Peyer's patch (tissue), 4 donors: ENCODE results near the gene STX12. TPM values are rescaled to one million over a fixed set of nuclear protein-coding genes. Genes with fewer than 3 reads are reported as not detected.
A peak's percentile ranks its signal among the peaks of the same experiment; 100 is the strongest.

Source experiments
- DNase-seq, 3 donors: peaks; one replicate each; pipeline ENCODE4 v3.0.0-alpha.2; 2017 to 2019
- H3K27ac ChIP-seq, 4 donors: fragments of 200-600 bp; sonication (generic); one replicate each; pipeline ENCODE4 v1.5.1; 2016 to 2019
- H3K27me3 ChIP-seq, 2 donors: fragments of 200-600 bp; sonication (generic); one replicate each; pipeline ENCODE4 v1.5.1; 2019
- H3K36me3 ChIP-seq, 3 donors: fragments of 200-600 bp; sonication (generic); one replicate each; pipeline ENCODE4 v1.5.1; 2016 to 2019
- H3K4me1 ChIP-seq, 4 donors: fragments of 200-600 bp; sonication (generic); one replicate each; pipeline ENCODE4 v1.5.1; 2016 to 2019
- H3K4me3 ChIP-seq, 4 donors: fragments of 200-600 bp; sonication (generic); 1 replicate in 3 of 4; 2 replicates in 1 of 4; pipeline ENCODE4 v1.5.1; 2016 to 2019; ENCODE audit warnings: mild to moderate bottlenecking in 1 of 4
- H3K9me3 ChIP-seq, 4 donors: fragments of 200-600 bp; sonication (generic); one replicate each; pipeline ENCODE4 v1.5.1; 2016 to 2019; ENCODE audit warnings: mild to moderate bottlenecking in 1 of 4
- POLR2A ChIP-seq, 2 donors: fragments of 450-650 bp; IDR thresholded peaks; one replicate each; pipeline ENCODE4 v1.5.1; 2017; ENCODE audit warnings: antibody characterized with exemption in 2 of 2, mild to moderate bottlenecking in 2 of 2, moderate library complexity in 2 of 2
- total RNA-seq, 4 donors: library from RNA; depleted of rRNA; stranded (reverse); fragments of >200 nt; gene quantifications; one replicate each; pipeline ENCODE4 v1.1.0, GENCODE V29; 2016
- TF ChIP-seq, protein P1 (sequence below), 6 experiments: fragments of 450-650 bp in 4 of 6; fragments of 200-600 bp in 2 of 6; sonication (generic) in 1 of 6; IDR thresholded peaks; one replicate each; pipeline ENCODE4 v1.5.1; 2017 to 2019; ENCODE audit warnings: antibody characterized with exemption in 6 of 6, mild to moderate bottlenecking in 3 of 6, moderate library complexity in 1 of 6

The STX12 gene
- 10 to 100 TPM; 57.8 to 63.7 (median 59.9) TPM for total RNA-seq

DNA sequence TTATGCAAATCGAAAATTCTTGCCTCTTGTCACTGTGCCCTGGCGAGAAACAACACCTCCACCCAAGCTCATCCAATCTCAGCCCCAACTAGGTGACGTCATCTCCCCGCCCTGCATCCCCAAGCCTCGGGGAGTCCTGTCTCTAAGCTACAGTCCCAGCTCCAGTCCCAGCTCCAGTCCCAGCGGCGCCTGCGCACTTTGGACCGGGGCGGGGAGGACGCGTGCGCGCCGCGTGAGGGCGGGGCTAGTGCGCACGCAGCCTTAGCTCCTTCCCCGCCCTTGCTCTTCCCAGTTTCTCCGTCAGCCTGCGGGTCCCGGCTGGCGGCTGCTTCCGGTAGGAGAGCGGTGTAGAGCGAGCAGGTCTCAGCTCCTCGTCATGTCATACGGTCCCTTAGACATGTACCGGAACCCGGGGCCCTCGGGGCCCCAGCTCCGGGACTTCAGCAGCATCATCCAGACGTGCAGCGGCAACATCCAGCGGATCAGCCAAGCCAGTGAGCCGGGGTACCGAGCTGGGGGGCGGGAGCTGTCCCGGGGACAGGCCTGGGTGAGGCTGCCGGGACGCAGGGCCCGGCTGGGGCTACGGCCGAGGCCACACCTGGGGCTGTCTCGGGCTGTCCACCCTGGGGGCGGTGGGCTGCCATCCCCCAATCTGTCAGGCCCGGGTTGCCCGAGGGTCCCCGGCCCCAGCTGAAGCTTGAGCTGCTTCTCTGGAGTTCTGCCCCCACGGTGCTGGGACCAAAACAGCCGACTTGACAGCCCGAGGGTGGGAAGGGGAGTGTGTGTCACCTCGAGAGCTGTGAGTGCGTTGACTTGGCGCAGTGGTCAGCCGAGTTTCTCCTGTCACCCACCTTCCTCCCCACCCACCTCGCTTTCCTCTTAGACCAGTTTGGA, at the start of gene STX12:
Gene STX12 (plus strand): TSS at position 288 of the 894 bp plus-strand sequence. CDS start 89 bp downstream, at position 377.
- peak; percentile 99 for DNase-seq
- TF ChIP-seq, protein P1, sequence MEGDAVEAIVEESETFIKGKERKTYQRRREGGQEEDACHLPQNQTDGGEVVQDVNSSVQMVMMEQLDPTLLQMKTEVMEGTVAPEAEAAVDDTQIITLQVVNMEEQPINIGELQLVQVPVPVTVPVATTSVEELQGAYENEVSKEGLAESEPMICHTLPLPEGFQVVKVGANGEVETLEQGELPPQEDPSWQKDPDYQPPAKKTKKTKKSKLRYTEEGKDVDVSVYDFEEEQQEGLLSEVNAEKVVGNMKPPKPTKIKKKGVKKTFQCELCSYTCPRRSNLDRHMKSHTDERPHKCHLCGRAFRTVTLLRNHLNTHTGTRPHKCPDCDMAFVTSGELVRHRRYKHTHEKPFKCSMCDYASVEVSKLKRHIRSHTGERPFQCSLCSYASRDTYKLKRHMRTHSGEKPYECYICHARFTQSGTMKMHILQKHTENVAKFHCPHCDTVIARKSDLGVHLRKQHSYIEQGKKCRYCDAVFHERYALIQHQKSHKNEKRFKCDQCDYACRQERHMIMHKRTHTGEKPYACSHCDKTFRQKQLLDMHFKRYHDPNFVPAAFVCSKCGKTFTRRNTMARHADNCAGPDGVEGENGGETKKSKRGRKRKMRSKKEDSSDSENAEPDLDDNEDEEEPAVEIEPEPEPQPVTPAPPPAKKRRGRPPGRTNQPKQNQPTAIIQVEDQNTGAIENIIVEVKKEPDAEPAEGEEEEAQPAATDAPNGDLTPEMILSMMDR (IDR thresholded peaks at IDR 0.05), result no peak
- TF ChIP-seq POLR2A (IDR thresholded peaks at IDR 0.05), result peak; percentile 93 to 95
- Histone ChIP-seq H3K9me3 (no peaks in the 10 kb centered on the region), H3K4me3 (peak within 1 kb of the TSS; percentile 58 to 91 (median 82)), H3K27me3 (no peaks in the 10 kb centered on the region), H3K27ac (peak within 1 kb of the TSS; percentile 92 to 98 (median 92)), H3K36me3 (no peaks in the 10 kb centered on the region), H3K4me1 (peaks cover 0 to 18% (median 5%) of the 10 kb centered on the region in 4 donors)

DNA sequence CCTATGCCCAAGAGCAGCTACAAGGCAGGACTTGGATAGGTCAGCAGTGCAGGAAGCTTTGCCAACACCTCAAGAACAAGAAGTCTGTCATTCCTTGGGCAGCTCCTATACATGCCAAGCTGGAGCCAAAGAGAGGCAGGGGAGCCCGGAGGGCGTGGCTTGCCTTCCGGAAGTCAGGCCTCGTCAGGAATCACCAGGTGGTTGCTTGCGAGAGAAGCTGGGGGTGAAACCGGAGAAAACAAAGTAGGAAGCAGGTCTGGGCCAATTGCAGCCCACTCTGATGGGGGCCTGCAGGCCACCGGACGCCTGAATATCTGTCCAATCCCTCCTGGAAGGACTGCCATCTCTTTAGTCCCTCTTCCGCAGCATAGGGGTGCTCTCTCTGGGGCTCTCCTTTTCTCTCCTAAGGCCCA, 48.1 kb upstream of the STX12 start:
- Histone ChIP-seq H3K4me1 (peaks cover 0 to 14% (median 2%) of the 10 kb centered on the region in 4 donors), H3K27me3 (no peaks in the 10 kb centered on the region), H3K4me3 (peak overlapping the region; percentile 33 to 98 (median 91)), H3K27ac (peak overlapping the region; percentile 62 to 97 (median 88)), H3K9me3 (no peaks in the 10 kb centered on the region), H3K36me3 (no peaks in the 10 kb centered on the region)
- no peak for TF ChIP-seq POLR2A (IDR thresholded peaks at IDR 0.05)
- TF ChIP-seq, protein P1 (IDR thresholded peaks at IDR 0.05), result no peak
- DNase-seq, result peak in 2 of 3 donors; percentile 48 to 55

DNA sequence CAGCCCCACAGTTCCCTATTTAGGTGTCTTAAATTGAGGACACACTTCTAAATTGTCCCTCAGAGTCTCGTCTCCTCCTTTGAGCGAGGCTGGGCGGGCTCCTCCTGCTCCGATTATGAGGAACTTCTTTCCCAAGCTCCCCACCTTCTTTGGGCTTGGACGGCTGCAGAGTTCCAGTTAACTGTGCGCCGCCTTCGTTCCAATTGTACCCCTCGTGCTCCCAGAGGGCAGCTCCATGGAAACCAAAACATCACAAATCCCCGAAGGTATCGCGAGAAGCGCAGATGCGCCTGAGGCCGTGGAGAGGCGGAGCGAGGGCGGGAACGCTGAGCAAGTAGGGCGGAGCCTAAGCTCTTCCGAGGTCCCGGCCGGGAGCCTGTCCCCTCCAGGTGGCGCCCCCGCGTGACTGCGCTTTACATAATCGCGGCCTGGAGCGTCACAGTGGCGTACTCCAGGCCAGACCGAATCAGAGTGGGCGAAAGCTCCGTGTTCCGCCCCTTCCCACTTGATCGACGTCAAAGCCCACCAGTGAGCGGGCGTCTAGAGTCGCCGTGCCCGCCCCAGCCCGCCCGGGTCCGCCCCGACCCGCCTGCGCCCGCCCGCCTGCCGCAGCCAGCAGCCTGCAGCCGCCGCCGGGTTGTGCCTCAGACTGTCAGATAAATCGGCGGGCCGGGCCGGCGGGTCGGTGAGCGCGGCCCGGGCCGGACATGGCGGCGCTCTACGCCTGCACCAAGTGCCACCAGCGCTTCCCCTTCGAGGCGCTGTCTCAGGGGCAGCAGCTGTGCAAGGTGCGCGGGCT, 47.4 kb upstream of the STX12 start, which contains the start of gene FAM76A:
Gene FAM76A (plus strand): TSS at position 588 of the 799 bp plus-strand sequence. CDS start 120 bp downstream, at position 708.
- Histone ChIP-seq H3K36me3 (no peaks in the 10 kb centered on the region), H3K27ac (peak within 1 kb of the TSS; percentile 92 to 97 (median 96)), H3K27me3 (no peaks in the 10 kb centered on the region), H3K4me1 (peaks cover 0 to 14% (median 2%) of the 10 kb centered on the region in 4 donors), H3K9me3 (no peaks in the 10 kb centered on the region), H3K4me3 (peak within 1 kb of the TSS; percentile 90 to 98 (median 94))
- peak; percentile 73 to 87 for TF ChIP-seq POLR2A (IDR thresholded peaks at IDR 0.05)
- TF ChIP-seq, protein P1 (IDR thresholded peaks at IDR 0.05), result peak; percentile 31 to 61 (median 52)
- DNase-seq, result peak; percentile 99 to 100 (median 100)

DNA sequence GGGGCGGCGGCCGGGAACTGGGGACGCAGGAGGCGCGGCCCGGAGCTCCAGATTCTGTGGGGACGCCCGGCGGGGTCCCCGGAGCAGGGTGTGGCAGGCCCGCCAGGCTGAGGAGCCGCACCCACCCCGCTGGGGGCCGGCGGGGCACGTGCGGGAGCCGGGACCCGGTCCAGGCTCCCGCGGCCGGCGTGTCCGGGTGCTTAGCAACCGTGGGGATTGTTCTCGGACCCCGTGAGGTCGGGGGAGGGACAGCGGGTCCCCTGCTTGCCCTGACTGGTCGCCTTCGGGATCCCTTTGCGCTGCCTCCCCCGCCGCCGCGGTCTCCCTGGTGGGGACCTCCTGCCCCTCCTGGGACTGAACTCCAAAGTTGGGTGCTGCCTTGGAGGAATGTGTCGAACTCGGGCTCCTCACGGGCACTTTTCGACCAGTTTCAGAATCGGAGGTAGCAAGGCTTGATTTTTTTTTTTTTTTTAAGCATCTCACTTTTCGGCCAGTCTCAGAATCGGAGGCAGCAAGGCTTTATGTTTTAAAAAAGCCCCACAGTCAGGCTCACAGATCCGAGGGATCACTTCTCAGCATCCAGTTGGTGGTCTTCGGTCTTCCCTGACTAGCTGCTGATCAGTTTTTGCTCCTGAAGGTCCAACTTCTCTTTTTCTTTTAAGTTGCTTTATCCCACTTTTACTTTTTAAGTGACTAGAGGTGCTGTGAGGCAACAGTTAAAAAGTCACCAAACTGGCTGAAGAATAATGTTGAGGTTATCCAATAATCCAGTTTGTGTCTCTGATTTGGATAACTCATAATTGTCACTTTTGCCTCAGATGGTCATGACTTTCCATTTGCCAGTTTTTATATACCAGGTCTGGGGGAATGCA, 46.6 kb upstream of the STX12 start:
- peak in 2 of 3 donors; percentile 42 to 70 for DNase-seq
- Histone ChIP-seq H3K36me3 (no peaks in the 10 kb centered on the region), H3K9me3 (no peaks in the 10 kb centered on the region), H3K4me3 (peak overlapping the region; percentile 90 to 98 (median 94)), H3K4me1 (peaks cover 0 to 14% (median 2%) of the 10 kb centered on the region in 4 donors), H3K27me3 (no peaks in the 10 kb centered on the region), H3K27ac (peak overlapping the region; percentile 92 to 97 (median 96))
- TF ChIP-seq, protein P1 (IDR thresholded peaks at IDR 0.05), result peak in 1 of 6 experiments; percentile 8
- TF ChIP-seq POLR2A (IDR thresholded peaks at IDR 0.05), result no peak
